ENCODE measurements around the gene SMCHD1.
"Not testable (repeated sequence)": the region's sequence is repeated elsewhere in the genome, so short reads cannot be mapped to it uniquely, and the experiment has no call there.

SMCHD1 gene

GRCh38 chr18:2715990-2716389 is 60.5 kb downstream of the SMCHD1 start:
- in situ Hi-C loops (cut with MboI; ENCODE audit: low sequenced_read_pairs): no loop called here

- in situ Hi-C loops (cut with MboI; ENCODE audit: low sequenced_read_pairs): no loop called here
These were observed 61.1 kb downstream of the SMCHD1 start for GRCh38 chr18:2716394-2717326.

DNA sequence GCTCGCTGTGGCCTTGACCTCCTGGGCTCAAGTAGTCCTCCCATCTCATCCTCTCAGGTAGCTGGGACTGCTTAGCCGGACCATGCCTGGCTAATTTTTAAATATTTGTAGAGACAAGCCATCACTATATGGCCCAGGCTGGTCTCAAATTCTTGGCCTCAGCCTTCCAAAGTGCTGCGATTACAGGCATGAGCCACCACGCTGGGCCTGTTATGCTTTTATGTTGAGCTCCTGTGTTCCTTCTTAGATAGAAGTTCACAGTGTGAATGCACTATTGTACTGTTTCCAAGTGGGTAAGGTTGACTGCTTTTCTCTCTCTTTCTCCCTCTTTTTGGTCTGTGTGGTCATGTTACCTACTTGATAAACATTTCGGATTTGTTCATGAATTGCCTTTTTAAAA is 61.9 kb downstream of the SMCHD1 start:
- in situ Hi-C loops (cut with MboI; ENCODE audit: low sequenced_read_pairs): no loop called here

GRCh38 chr18:2719040-2719439 is 63.5 kb downstream of the SMCHD1 start:
- in situ Hi-C loops (cut with MboI; ENCODE audit: low sequenced_read_pairs): no loop called here

- in situ Hi-C loops (cut with MboI; ENCODE audit: low sequenced_read_pairs): no loop called here
These were observed 67.7 kb downstream of the SMCHD1 start for GRCh38 chr18:2723207-2723606.

- in situ Hi-C loops (cut with MboI; ENCODE audit: low sequenced_read_pairs): no loop called here
These were observed 74.2 kb downstream of the SMCHD1 start for GRCh38 chr18:2729757-2730156.

DNA sequence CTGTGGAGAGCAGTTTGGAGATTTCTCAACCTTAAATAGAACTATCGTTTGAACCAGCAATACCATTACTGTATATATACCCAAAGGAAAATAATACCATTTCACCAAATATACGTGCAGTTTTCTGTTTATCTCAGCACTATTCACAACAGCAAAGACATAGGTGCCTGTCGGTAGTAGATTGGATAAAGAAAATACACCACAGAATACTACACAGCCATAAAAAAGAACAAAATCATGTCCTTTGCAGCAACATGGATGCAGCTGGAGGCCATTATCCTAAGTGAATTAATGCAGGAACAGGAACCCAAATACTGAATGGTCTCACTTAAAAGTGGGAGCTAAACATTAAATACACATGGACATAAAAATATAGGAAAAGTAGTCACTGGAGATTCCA is 81.3 kb downstream of the SMCHD1 start:
- in situ Hi-C loops (cut with MboI; ENCODE audit: low sequenced_read_pairs): no loop called here

- in situ Hi-C loops (cut with MboI; ENCODE audit: low sequenced_read_pairs): not testable (repeated sequence)
These were observed 84.6 kb downstream of the SMCHD1 start for GRCh38 chr18:2740082-2740481.

GRCh38 chr18:2746274-2746673 is 90.7 kb downstream of the SMCHD1 start:
- in situ Hi-C loops (cut with MboI; ENCODE audit: low sequenced_read_pairs): no loop called here

DNA sequence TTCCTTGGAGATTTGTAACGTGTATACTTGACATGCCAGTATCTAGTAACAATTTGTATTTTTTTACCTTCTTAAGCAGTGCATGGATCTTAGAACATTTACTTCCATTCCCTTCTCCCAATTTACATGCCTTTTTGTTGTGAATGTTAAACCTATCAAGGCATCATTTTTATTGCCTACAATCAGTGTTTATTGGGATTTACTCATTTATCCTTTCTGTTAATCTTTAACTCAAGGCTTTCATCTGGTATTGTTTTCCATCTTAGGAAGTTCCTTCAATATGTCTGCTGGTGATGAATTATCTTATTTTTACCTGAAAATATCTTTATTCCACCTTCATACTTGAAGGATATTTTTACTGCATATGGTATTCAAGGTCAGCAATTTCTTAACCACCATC is 102.8 kb downstream of the SMCHD1 start:
- in situ Hi-C loops (cut with MboI; ENCODE audit: low sequenced_read_pairs): no loop called here

GRCh38 chr18:2774669-2775068 is 119.1 kb downstream of the SMCHD1 start:
- in situ Hi-C loops (cut with MboI; ENCODE audit: low sequenced_read_pairs): no loop called here

- in situ Hi-C loops (cut with MboI; ENCODE audit: low sequenced_read_pairs): no loop called here
These were observed 121.1 kb downstream of the SMCHD1 start for GRCh38 chr18:2776601-2777000.

DNA sequence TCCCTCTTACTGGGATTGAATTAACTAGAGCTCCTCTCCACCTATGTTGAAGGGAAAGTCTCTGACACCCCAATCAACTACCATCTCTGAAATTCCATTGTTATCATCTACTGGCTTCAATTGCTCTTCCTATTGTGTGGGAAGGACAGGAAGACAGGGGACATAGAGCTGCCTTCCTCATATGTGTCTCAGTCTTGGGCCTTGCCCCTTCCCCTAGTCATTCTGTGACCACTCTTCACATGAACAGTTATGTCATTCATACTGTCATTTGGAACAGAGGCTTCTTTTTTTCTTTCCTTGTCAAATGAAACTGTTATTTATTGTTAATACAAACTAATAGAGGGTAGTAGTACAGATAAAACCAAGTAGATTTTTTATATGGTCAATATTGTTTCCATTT is 121.7 kb downstream of the SMCHD1 start:
- in situ Hi-C loops (cut with MboI; ENCODE audit: low sequenced_read_pairs): no loop called here

DNA sequence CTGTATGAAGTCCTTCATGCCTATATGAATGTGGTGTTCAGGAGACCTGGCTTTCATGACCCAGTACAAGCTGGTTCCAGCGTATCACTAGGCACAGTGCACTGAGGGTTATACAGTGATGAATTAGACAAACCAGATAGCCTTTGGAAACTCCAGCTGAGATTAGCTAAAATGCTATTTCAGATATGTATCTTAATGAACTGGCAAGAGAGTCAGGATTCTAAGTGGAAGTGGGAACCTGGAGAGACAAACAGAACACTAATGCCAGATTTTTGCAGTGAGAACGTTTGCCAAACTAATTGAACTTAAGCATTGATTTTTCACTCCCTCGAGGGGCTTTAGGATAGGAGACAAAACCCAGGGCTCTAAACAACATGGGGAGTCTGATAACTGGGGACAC is 125.2 kb downstream of the SMCHD1 start:
- in situ Hi-C loops (cut with MboI; ENCODE audit: low sequenced_read_pairs): no loop called here

- in situ Hi-C loops (cut with MboI; ENCODE audit: low sequenced_read_pairs): no loop called here
These were observed 131.7 kb downstream of the SMCHD1 start for GRCh38 chr18:2787225-2787624.

- in situ Hi-C loops (cut with MboI; ENCODE audit: low sequenced_read_pairs): no loop called here
These were observed 136.9 kb downstream of the SMCHD1 start for GRCh38 chr18:2792395-2792794.

GRCh38 chr18:2794159-2794558 is 138.6 kb downstream of the SMCHD1 start:
- in situ Hi-C loops (cut with MboI; ENCODE audit: low sequenced_read_pairs): no loop called here

GRCh38 chr18:2797951-2798350 is 142.4 kb downstream of the SMCHD1 start:
- in situ Hi-C loops (cut with MboI; ENCODE audit: low sequenced_read_pairs): no loop called here

- in situ Hi-C loops (cut with MboI; ENCODE audit: low sequenced_read_pairs): no loop called here
These were observed 143.8 kb downstream of the SMCHD1 start for GRCh38 chr18:2799369-2799768.

DNA sequence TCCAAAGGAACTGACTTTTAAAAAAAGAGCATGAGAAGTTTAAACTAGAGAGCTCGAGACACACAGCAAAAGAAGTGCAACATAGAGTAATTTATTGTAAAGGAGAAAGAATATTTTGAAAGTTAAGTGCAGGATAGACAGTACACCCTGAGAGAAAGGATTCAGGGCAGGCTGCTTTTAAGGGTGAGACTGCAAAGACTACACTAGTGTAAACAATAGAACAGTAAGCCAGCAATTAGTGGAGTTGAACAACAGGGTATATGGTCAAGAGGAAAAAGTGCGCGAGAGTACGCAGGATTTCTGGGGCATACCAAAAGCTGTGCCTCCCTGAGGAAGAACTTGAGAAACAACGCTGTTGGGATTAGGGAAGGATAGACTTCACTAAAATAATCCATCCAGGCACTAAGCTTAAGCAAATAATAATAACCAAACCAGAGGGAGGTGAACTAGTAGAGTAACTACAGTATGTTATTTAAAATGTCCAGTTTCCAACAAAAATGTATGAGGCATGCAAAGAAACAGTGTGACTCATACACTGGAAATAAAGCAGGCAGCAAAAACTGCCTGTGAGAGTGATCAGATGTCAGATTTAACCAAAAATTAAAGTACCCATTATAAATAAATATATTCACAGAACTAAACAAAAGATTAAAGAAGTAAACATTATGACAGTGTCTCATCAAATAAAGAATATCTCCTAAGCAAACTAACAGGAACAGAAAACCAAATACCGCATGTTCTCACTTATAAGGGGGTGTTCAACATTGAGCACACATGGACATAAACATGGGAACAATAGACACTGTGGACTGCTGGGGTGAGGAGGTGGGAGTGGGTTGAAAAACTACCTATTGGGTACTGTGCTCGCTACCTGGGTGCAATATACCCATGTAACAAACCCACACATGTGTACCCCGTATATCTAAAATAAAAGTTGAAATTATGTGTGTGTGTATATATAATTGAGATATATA is 150.7 kb downstream of the SMCHD1 start:
- in situ Hi-C loops (cut with MboI; ENCODE audit: low sequenced_read_pairs): no loop called here

GRCh38 chr18:2808640-2809039 is 153.1 kb downstream of the SMCHD1 start:
- in situ Hi-C loops (cut with MboI; ENCODE audit: low sequenced_read_pairs): not testable (repeated sequence)

All from HL-60/S4 treated with retinoic acid at 250 ng/mL for 4 days and 3 days (cell line).